HepG2 (cell line): Measurements from ENCODE around the gene KCNQ1OT1. TPM values are rescaled to one million over a fixed set of nuclear protein-coding genes. Genes with fewer than 3 reads are reported as not detected.
A peak's percentile ranks its signal among the peaks of the same experiment; 100 is the strongest.

Experiments used
- IKZF4 ChIP-seq: sonication (generic); formaldehyde crosslinking; IDR thresholded peaks from 2 replicates; pipeline ENCODE4 v1.5.1; 2020; ENCODE audit warnings: borderline replicate concordance, mild to moderate bottlenecking, low read depth, missing genetic modification reagents; ENCODE audit errors: not compliant biosample characterization
- KDM6A ChIP-seq: IDR thresholded peaks from 2 replicates; pipeline ENCODE4 v1.6.1; 2016; ENCODE audit warnings: low read depth
- LRRFIP1 ChIP-seq: sonication (generic); formaldehyde crosslinking; conservative IDR thresholded peaks from 2 replicates; pipeline ENCODE4 v1.4.0; 2020; ENCODE audit warnings: missing genetic modification reagents
- PCBP1 ChIP-seq: fragments of 200-400 bp; formaldehyde crosslinking; IDR thresholded peaks from 2 replicates; pipeline ENCODE4 v1.6.1; 2017; ENCODE audit warnings: mild to moderate bottlenecking, low read depth, low read length, borderline replicate concordance
- PRPF4 ChIP-seq: fragments of 200-400 bp; formaldehyde crosslinking; IDR thresholded peaks from 2 replicates; pipeline ENCODE4 v1.6.1; 2016; ENCODE audit warnings: low read length, low read depth; ENCODE audit not compliant: poor library complexity, severe bottlenecking
- SALL1 ChIP-seq: sonication (generic); formaldehyde crosslinking; IDR thresholded peaks from 2 replicates; pipeline ENCODE4 v1.8.0; 2022; ENCODE audit warnings: mild to moderate bottlenecking, missing genetic modification reagents
- SNRNP70 ChIP-seq: fragments of 200-400 bp; formaldehyde crosslinking; IDR thresholded peaks from 2 replicates; pipeline ENCODE4 v1.6.1; 2017; ENCODE audit warnings: mild to moderate bottlenecking, low read depth, low read length, moderate library complexity
- SYNCRIP ChIP-seq: fragments of 200-400 bp; formaldehyde crosslinking; IDR thresholded peaks from 2 replicates; pipeline ENCODE4 v1.6.1; 2018; ENCODE audit warnings: mild to moderate bottlenecking, low read depth, low read length; ENCODE audit not compliant: insufficient read depth
- TSC22D2 ChIP-seq: sonication (generic); formaldehyde crosslinking; IDR thresholded peaks from 2 replicates; pipeline ENCODE4 v1.5.1; 2020; ENCODE audit warnings: missing genetic modification reagents, mild to moderate bottlenecking, borderline replicate concordance
- ZBTB1 ChIP-seq: sonication (generic); formaldehyde crosslinking; IDR thresholded peaks from 2 replicates; pipeline ENCODE4 v1.4.0; 2020; ENCODE audit warnings: missing genetic modification reagents, borderline replicate concordance
- ZBTB38 ChIP-seq: sonication (generic); formaldehyde crosslinking; IDR thresholded peaks from 2 replicates; pipeline ENCODE4 v1.5.1; 2020; ENCODE audit warnings: mild to moderate bottlenecking, missing genetic modification reagents
- ZFP82 ChIP-seq: sonication (generic); formaldehyde crosslinking; IDR thresholded peaks from 2 replicates; pipeline ENCODE4 v1.5.1; 2020; ENCODE audit warnings: mild to moderate bottlenecking, missing genetic modification reagents, borderline replicate concordance
- ZNF280B ChIP-seq: sonication (generic); formaldehyde crosslinking; IDR thresholded peaks from 2 replicates; pipeline ENCODE4 v1.5.0; 2020; ENCODE audit warnings: missing genetic modification reagents, mild to moderate bottlenecking, borderline replicate concordance
- ZNF646 ChIP-seq: sonication (generic); formaldehyde crosslinking; IDR thresholded peaks from 2 replicates; pipeline ENCODE4 v1.9.0; 2021; ENCODE audit warnings: mild to moderate bottlenecking, missing genetic modification reagents
- ZNF737 ChIP-seq: sonication (generic); formaldehyde crosslinking; IDR thresholded peaks from 2 replicates; pipeline ENCODE4 v1.5.0; 2020; ENCODE audit warnings: missing genetic modification reagents, mild to moderate bottlenecking, borderline replicate concordance
- polyA plus RNA-seq, 8 experiments: library from polyadenylated mRNA; depleted of rRNA in 3 of 8; stranded (reverse) in 7 of 8; unstranded in 1 of 8; fragments of >200 nt; fragmentation: Illumina TruSeq in 4 of 8; extraction: Trizol in 4 of 8; gene quantifications; 2 replicates each; pipeline versions ENCODE4 v1.2.1 to v1.2.3, GENCODE V29; 2011 to 2016; ENCODE audit warnings: low read depth in 4 of 8, missing spikeins in 1 of 8, mixed read lengths in 1 of 8; ENCODE audit not compliant: insufficient read depth in 1 of 8
- total RNA-seq, 5 experiments: library from RNA; depleted of rRNA; stranded (reverse); fragments of >200 nt; fragmentation: Illumina TruSeq; extraction: Trizol; gene quantifications; 2 replicates each; pipeline ENCODE4 v1.2.3, GENCODE V29; 2016; ENCODE audit warnings: low read depth in 1 of 5

KCNQ1OT1 gene
- total and polyA plus RNA-seq, 2 of the 13 experiments (the other 11 are each of a cell fraction or from before 2014, with no cell fraction given): 1.3 to 18.9 TPM

GRCh38 chr11:2728663-2729332, 29.0 kb upstream of the KCNQ1OT1 start (continued):
- TF ChIP-seq ZNF646 (CRISPR knock-in tag): no peak
- 0 out of 2 replicates have a peak, but pooled peaks have one; percentile 36 for TF ChIP-seq ZNF280B (CRISPR knock-in tag)
- no peak for TF ChIP-seq LRRFIP1 (CRISPR knock-in tag)
- TF ChIP-seq ZFP82: no peak
- TF ChIP-seq SYNCRIP: no peak
- no peak for TF ChIP-seq ZBTB38 (CRISPR knock-in tag)
- TF ChIP-seq SNRNP70: no peak
- no peak for TF ChIP-seq ZNF737 (CRISPR knock-in tag)
- TF ChIP-seq ZBTB1 (CRISPR knock-in tag): no peak
- peak; percentile 59 for TF ChIP-seq KDM6A (CRISPR knock-in tag)
- TF ChIP-seq SALL1 (CRISPR knock-in tag): peak; percentile 85
- TF ChIP-seq TSC22D2 (CRISPR knock-in tag): no peak
- TF ChIP-seq PCBP1: 0 out of 2 replicates have a peak, but pooled peaks have one; percentile 18
- TF ChIP-seq PRPF4: no peak
- peak; percentile 55 for TF ChIP-seq IKZF4
